ENCODE results near the gene RNF126. TPM values are rescaled to one million over a fixed set of nuclear protein-coding genes. Genes with fewer than 3 reads are reported as not detected.

The RNF126 gene
- total RNA-seq, 1 donor = 50.1 TPM

Other genes starting within 250 kb of the RNF126 start
- under 0.01 TPM for gene SHC2, start 202.2 kb downstream of the RNF126 start, total RNA-seq
- 0.27 TPM for gene MADCAM1, start 166.7 kb downstream of the RNF126 start, total RNA-seq
- 59.0 TPM for gene TPGS1, start 155.7 kb downstream of the RNF126 start, total RNA-seq
- gene CDC34, start 131.5 kb downstream of the RNF126 start, total RNA-seq = 49.3 TPM
- 0.27 TPM for gene GZMM, start 119.2 kb downstream of the RNF126 start, total RNA-seq
- gene BSG, start 90.6 kb downstream of the RNF126 start, total RNA-seq = 254 TPM
- gene HCN2, start 73.3 kb downstream of the RNF126 start, total RNA-seq = under 0.01 TPM
- 50.9 TPM for gene POLRMT, start 29.7 kb downstream of the RNF126 start, total RNA-seq
- gene FGF22, start 23.3 kb downstream of the RNF126 start, total RNA-seq = under 0.01 TPM
- 7.5 TPM for gene FSTL3, start 13.2 kb upstream of the RNF126 start, total RNA-seq
- 829 TPM for gene PRSS57, start 32.2 kb upstream of the RNF126 start, total RNA-seq
- 15.6 TPM for gene PALM, start 45.7 kb upstream of the RNF126 start, total RNA-seq
- 0.27 TPM for gene MISP, start 87.9 kb upstream of the RNF126 start, total RNA-seq
- gene PTBP1, start 134.2 kb upstream of the RNF126 start, total RNA-seq = 348 TPM
- gene PLPPR3, start 158.7 kb upstream of the RNF126 start, total RNA-seq = 5.9 TPM
- 5.4 TPM for gene AZU1, start 164.6 kb upstream of the RNF126 start, total RNA-seq
- gene PRTN3, start 177.8 kb upstream of the RNF126 start, total RNA-seq = 34.7 TPM
- 11.0 TPM for gene ELANE, start 189.1 kb upstream of the RNF126 start, total RNA-seq
- 9.4 TPM for gene CFD, start 196.4 kb upstream of the RNF126 start, total RNA-seq
- 78.4 TPM for gene MED16, start 230.0 kb upstream of the RNF126 start, total RNA-seq
- not detected for gene RNU6-9, start 230.3 kb upstream of the RNF126 start, total RNA-seq